HepG2 (cell line): Measurements from ENCODE around the gene PC. TPM values are rescaled to one million over a fixed set of nuclear protein-coding genes. Genes with fewer than 3 reads are reported as not detected.

Source experiments
- ATAC-seq: fragments of 200-7000 bp; cut with Tn5 transposase; 3 replicates; pipeline ENCODE4 v1.9.1; 2020; ENCODE audit warnings: mild to moderate bottlenecking, moderate library complexity
- BruUV-seq: library from RNA; stranded (reverse); fragments of 400-500 nt; replicated peaks from 2 replicates; lab custom pipeline; 2021; lab: Mats Ljungman, UMichigan
- CTCF ChIA-PET: fragments of 300-600 bp; formaldehyde crosslinking; extraction: SDS; loops from one replicate; lab custom pipeline; 2021; ENCODE audit warnings: low total read pairs, inconsistent platforms, low intra/inter-chr PET ratio; lab: Yijun Ruan, JAX
- POLR2A ChIA-PET: fragments of 350-600 bp; sonication (Branson Sonifier 250); formaldehyde crosslinking; loops from one replicate; lab custom pipeline; 2020; ENCODE audit warnings: antibody characterized with exemption, inconsistent platforms; lab: Yijun Ruan, JAX
- DNase-seq: peaks from one replicate; pipeline ENCODE4 v3.0.0-alpha.2; 2015; ENCODE audit warnings: low spot score
- FAIRE-seq: peaks from 3 replicates; lab custom pipeline; 2011; peaks lifted over from hg19 to GRCh38; lab: Jason Lieb, UNC
- H2AFZ ChIP-seq: one replicate; pipeline ENCODE4 v1.6.1; 2011; ENCODE audit warnings: low read length, inconsistent platforms
- H3K27ac ChIP-seq: fragments of 300-600 bp; 3 replicates; pipeline ENCODE4 v1.8.0; 2011; ENCODE audit warnings: mixed run types, mild to moderate bottlenecking, mixed read lengths, low read length, inconsistent platforms; ENCODE audit not compliant: insufficient read depth; ENCODE audit errors: extremely low read length
- H3K27me3 ChIP-seq, 2 experiments: fragments of 200-600 bp in 1 of 2; 2 replicates in 1 of 2; 3 replicates in 1 of 2; pipeline versions ENCODE4 v1.6.0 to v1.8.0; 2011; ENCODE audit warnings: low read length in 2 of 2, mild to moderate bottlenecking in 2 of 2, moderate library complexity in 2 of 2, inconsistent platforms in 1 of 2; ENCODE audit not compliant: insufficient read depth in 2 of 2, control insufficient read depth in 1 of 2
- H3K36me3 ChIP-seq, 2 experiments: fragments of 200-600 bp in 1 of 2; replicated peaks in 1 of 2; 2 replicates in 1 of 2; 3 replicates in 1 of 2; pipeline versions ENCODE4 v1.5.1 to v1.8.0; 2011; ENCODE audit warnings: low read length in 2 of 2, inconsistent platforms in 1 of 2; ENCODE audit not compliant: insufficient read depth in 2 of 2, control insufficient read depth in 1 of 2
- H3K4me1 ChIP-seq: 2 replicates; pipeline ENCODE4 v1.5.1; 2012; ENCODE audit warnings: low read length, inconsistent platforms; ENCODE audit not compliant: insufficient read depth
- H3K4me2 ChIP-seq: 2 replicates; pipeline ENCODE4 v1.6.0; 2011; ENCODE audit warnings: low read depth, low read length, inconsistent platforms
- H3K4me3 ChIP-seq, 3 experiments: fragments of 200-600 bp in 1 of 3; sonication (generic), shearing (Covaris generic) in 1 of 3; replicated peaks in 1 of 3; 2 replicates each; pipeline ENCODE4 v1.5.1; 2011 to 2016; ENCODE audit warnings: low read length in 3 of 3, inconsistent platforms in 2 of 3, low read depth in 2 of 3, mild to moderate bottlenecking in 2 of 3, control low read depth in 1 of 3, mixed read lengths in 1 of 3; ENCODE audit not compliant: insufficient read depth in 1 of 3
- H3K79me2 ChIP-seq: one replicate; pipeline ENCODE4 v1.6.1; 2011; ENCODE audit warnings: low read length, inconsistent platforms; ENCODE audit not compliant: insufficient read depth
- H3K9ac ChIP-seq: 2 replicates; pipeline ENCODE4 v1.6.0; 2011; ENCODE audit warnings: mild to moderate bottlenecking, low read depth, low read length, inconsistent platforms; ENCODE audit not compliant: insufficient read depth
- H3K9me3 ChIP-seq: 2 replicates; pipeline ENCODE4 v1.5.1; 2012; ENCODE audit warnings: mild to moderate bottlenecking, low read length
- H4K20me1 ChIP-seq: 2 replicates; pipeline ENCODE4 v1.6.0; 2011; ENCODE audit warnings: inconsistent platforms, mild to moderate bottlenecking, low read length, moderate library complexity; ENCODE audit not compliant: insufficient read depth
- TBX2 ChIP-seq: sonication (generic); formaldehyde crosslinking; IDR thresholded peaks from 2 replicates; pipeline ENCODE4 v1.5.0; 2020; ENCODE audit warnings: missing genetic modification reagents, mild to moderate bottlenecking, borderline replicate concordance
- ZNF121 ChIP-seq: sonication (generic); formaldehyde crosslinking; IDR thresholded peaks from 2 replicates; pipeline ENCODE4 v1.5.0; 2020; ENCODE audit warnings: mild to moderate bottlenecking, missing genetic modification reagents
- ZNF296 ChIP-seq: sonication (generic); formaldehyde crosslinking; conservative IDR thresholded peaks from 2 replicates; pipeline ENCODE4 v1.5.0; 2020; ENCODE audit warnings: mild to moderate bottlenecking, missing genetic modification reagents
- WGBS: methylation state at CpG from one replicate; pipeline ENCODE4 v1.1.6; 2017; ENCODE audit warnings: low lambda C conversion rate; 5-methylcytosine and 5-hydroxymethylcytosine counted together
- in situ Hi-C: cut with HindIII; loops from 2 replicates; pipeline ENCODE4 v1.10.0; 2017; ENCODE audit warnings: low pct_unique_long_range_greater_than_20kb; ENCODE audit not compliant: extremely low pct_ligation_motif_present
- intact Hi-C: fragments of 100-400 bp; cut with micrococcal nuclease; formaldehyde crosslinking; loops from one replicate; pipeline ENCODE4 v1.10.0; 2022; ENCODE audit not compliant: unreplicated experiment
- polyA plus RNA-seq, 8 experiments: library from polyadenylated mRNA; depleted of rRNA in 3 of 8; stranded (reverse) in 7 of 8; unstranded in 1 of 8; fragments of >200 nt; fragmentation: Illumina TruSeq in 4 of 8; extraction: Trizol in 4 of 8; gene quantifications; 2 replicates each; pipeline versions ENCODE4 v1.2.1 to v1.2.3, GENCODE V29; 2011 to 2016; ENCODE audit warnings: low read depth in 4 of 8, missing spikeins in 1 of 8, mixed read lengths in 1 of 8; ENCODE audit not compliant: insufficient read depth in 1 of 8
- total RNA-seq, 5 experiments: library from RNA; depleted of rRNA; stranded (reverse); fragments of >200 nt; fragmentation: Illumina TruSeq; extraction: Trizol; gene quantifications; 2 replicates each; pipeline ENCODE4 v1.2.3, GENCODE V29; 2016; ENCODE audit warnings: low read depth in 1 of 5
- TF ChIP-seq, protein P1 (sequence below): sonication (generic); formaldehyde crosslinking; conservative IDR thresholded peaks from 2 replicates; pipeline ENCODE4 v1.4.0; 2020; ENCODE audit warnings: missing genetic modification reagents
- TF ChIP-seq, protein P2 (sequence below): sonication (generic); formaldehyde crosslinking; conservative IDR thresholded peaks from 2 replicates; pipeline ENCODE4 v1.4.0; 2020; ENCODE audit warnings: mild to moderate bottlenecking, missing genetic modification reagents, moderate library complexity

The PC gene
- total and polyA plus RNA-seq, 2 of the 13 experiments (the other 11 are each of a cell fraction or from before 2014, with no cell fraction given) = 29.0 to 39.0 TPM

DNA sequence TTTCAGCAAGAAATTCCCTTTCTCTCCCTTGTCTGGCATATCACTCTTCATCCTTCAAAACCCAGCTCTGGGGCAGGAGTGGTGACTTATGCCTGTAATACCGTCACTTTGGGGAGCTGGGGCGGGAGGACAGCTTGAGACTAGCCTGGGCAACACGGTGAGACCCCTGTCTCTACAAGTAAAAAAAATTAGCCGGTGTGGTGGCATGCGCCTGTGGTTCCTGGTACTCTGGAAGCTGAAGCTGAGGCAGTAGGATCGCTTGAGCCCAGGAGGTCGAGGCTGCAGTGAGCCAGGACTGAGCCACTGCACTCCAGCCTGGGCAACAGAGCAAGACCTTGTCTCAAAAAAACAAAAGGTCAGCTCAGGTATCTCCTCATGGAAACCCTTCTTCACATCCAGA lies 116.3 kb downstream of the PC start:
- WGBS = 72% methylated on average over 7 of the region's 7 CpGs
- CTCF ChIA-PET = no interaction called here
- peak overlapping the region; percentile 95 for H3K4me2 ChIP-seq
- POLR2A ChIA-PET = interaction anchor here (0.6 to 4.2 kb wide), 12 partner anchors 7 to 550 kb away, joined by 3 to 24 read pairs (median 4); partner anchors contain the start of genes DPP3, PC, RAD9A and SYT12
- FAIRE-seq = no peak
- no peak for ATAC-seq
- peaks cover 6% of the 10 kb centered on the region; the same call in 1 of the 2 replicates for H4K20me1 ChIP-seq
- no TSS peak for BruUV-seq
- in situ Hi-C loops (loop anchor here (10.0 to 25.0 kb wide), 3 partner anchors 133 to 430 kb away; partner anchors contain the start of genes C11orf86, CTSF and NPAS4), intact Hi-C loops (loop anchor here (5.0 kb wide), 1 partner anchor 135 kb away; the partner anchor contains the start of gene C11orf86)
- H3K4me1 ChIP-seq = peaks cover 28% of the 10 kb centered on the region
- H3K27me3 ChIP-seq = no peaks in the 10 kb centered on the region; a peak in 1 of 5 replicates
- peak overlapping the region; percentile 96 for H3K9ac ChIP-seq
- peak overlapping the region; percentile 87 to 99 (median 87) for H3K4me3 ChIP-seq
- H3K27ac ChIP-seq = no peak overlapping the region
- H3K9me3 ChIP-seq = no peaks in the 10 kb centered on the region
- peaks cover 4 to 32% of the 10 kb centered on the region in 2 experiments for H3K36me3 ChIP-seq
- TF ChIP-seq ZNF296 (CRISPR knock-in tag) = no peak
- TF ChIP-seq, protein P1, sequence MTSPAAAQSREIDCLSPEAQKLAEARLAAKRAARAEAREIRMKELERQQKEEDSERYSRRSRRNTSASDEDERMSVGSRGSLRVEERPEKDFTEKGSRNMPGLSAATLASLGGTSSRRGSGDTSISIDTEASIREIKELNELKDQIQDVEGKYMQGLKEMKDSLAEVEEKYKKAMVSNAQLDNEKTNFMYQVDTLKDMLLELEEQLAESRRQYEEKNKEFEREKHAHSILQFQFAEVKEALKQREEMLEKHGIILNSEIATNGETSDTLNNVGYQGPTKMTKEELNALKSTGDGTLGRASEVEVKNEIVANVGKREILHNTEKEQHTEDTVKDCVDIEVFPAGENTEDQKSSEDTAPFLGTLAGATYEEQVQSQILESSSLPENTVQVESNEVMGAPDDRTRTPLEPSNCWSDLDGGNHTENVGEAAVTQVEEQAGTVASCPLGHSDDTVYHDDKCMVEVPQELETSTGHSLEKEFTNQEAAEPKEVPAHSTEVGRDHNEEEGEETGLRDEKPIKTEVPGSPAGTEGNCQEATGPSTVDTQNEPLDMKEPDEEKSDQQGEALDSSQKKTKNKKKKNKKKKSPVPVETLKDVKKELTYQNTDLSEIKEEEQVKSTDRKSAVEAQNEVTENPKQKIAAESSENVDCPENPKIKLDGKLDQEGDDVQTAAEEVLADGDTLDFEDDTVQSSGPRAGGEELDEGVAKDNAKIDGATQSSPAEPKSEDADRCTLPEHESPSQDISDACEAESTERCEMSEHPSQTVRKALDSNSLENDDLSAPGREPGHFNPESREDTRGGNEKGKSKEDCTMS (CRISPR knock-in tag) = no peak
- TF ChIP-seq, protein P2, sequence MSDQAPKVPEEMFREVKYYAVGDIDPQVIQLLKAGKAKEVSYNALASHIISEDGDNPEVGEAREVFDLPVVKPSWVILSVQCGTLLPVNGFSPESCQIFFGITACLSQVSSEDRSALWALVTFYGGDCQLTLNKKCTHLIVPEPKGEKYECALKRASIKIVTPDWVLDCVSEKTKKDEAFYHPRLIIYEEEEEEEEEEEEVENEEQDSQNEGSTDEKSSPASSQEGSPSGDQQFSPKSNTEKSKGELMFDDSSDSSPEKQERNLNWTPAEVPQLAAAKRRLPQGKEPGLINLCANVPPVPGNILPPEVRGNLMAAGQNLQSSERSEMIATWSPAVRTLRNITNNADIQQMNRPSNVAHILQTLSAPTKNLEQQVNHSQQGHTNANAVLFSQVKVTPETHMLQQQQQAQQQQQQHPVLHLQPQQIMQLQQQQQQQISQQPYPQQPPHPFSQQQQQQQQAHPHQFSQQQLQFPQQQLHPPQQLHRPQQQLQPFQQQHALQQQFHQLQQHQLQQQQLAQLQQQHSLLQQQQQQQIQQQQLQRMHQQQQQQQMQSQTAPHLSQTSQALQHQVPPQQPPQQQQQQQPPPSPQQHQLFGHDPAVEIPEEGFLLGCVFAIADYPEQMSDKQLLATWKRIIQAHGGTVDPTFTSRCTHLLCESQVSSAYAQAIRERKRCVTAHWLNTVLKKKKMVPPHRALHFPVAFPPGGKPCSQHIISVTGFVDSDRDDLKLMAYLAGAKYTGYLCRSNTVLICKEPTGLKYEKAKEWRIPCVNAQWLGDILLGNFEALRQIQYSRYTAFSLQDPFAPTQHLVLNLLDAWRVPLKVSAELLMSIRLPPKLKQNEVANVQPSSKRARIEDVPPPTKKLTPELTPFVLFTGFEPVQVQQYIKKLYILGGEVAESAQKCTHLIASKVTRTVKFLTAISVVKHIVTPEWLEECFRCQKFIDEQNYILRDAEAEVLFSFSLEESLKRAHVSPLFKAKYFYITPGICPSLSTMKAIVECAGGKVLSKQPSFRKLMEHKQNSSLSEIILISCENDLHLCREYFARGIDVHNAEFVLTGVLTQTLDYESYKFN = no peak
- no peak for TF ChIP-seq TBX2
- peak; percentile 17; the same call in 1 of the 2 replicates for TF ChIP-seq ZNF121 (CRISPR knock-in tag)
- peaks cover 28% of the 10 kb centered on the region for H3K79me2 ChIP-seq
- no peak for DNase-seq
- H2AFZ ChIP-seq = no peak overlapping the region
